ENCODE results near the gene PRRG1.
"Not testable (repeated sequence)": the region's sequence is repeated elsewhere in the genome, so short reads cannot be mapped to it uniquely, and the experiment has no call there.

PRRG1 gene

GRCh38 chrX:37498323-37498722 is 149.2 kb downstream of the PRRG1 start:
- not testable (repeated sequence) for H2AK5ac ChIP-seq (ENCODE audit: low read depth, low read length); H2BK15ac ChIP-seq (ENCODE audit: low read length); H3K9me3 ChIP-seq (replicated peaks in 1 of 2; ENCODE audit: control insufficient read depth in 2 of 2, insufficient read depth in 1 of 2, low read depth in 1 of 2, low read length in 2 of 2); H3K4ac ChIP-seq (ENCODE audit: low read length); H3K4me1 ChIP-seq (ENCODE audit: control insufficient read depth in 2 of 2, insufficient read depth in 1 of 2, low read depth in 1 of 2, low read length in 2 of 2); H2AFZ ChIP-seq (ENCODE audit: low read length); H3K18ac ChIP-seq (ENCODE audit: low read length); H3K4me3 ChIP-seq (ENCODE audit: low read length in 2 of 2); H2BK12ac ChIP-seq (ENCODE audit: low read length); DNase-seq (ENCODE audit: low spot score); H3K9ac ChIP-seq (ENCODE audit: low read depth, low read length, poor library complexity); H2BK120ac ChIP-seq (ENCODE audit: low read depth, low read length); H3K14ac ChIP-seq (ENCODE audit: low read length); H3K27me3 ChIP-seq (ENCODE audit: control insufficient read depth in 3 of 3, insufficient read depth in 3 of 3, low read depth in 1 of 3, low read length in 3 of 3); H3K36me3 ChIP-seq (replicated peaks in 1 of 2; ENCODE audit: control insufficient read depth in 2 of 2, insufficient read depth in 2 of 2, low read length in 2 of 2); H3K27ac ChIP-seq (replicated peaks; ENCODE audit: low read length); H3K79me1 ChIP-seq (ENCODE audit: low read depth, low read length); H2BK5ac ChIP-seq (ENCODE audit: low read length); H3K4me2 ChIP-seq (ENCODE audit: insufficient read depth, low read length, poor library complexity, severe bottlenecking); H4K91ac ChIP-seq (ENCODE audit: low read depth, low read length, poor library complexity); H4K8ac ChIP-seq (ENCODE audit: low read depth, low read length); H3K23ac ChIP-seq (ENCODE audit: low read depth, low read length, poor library complexity)

- H3K27me3 ChIP-seq (ENCODE audit: control insufficient read depth in 3 of 3, insufficient read depth in 3 of 3, low read depth in 1 of 3, low read length in 3 of 3); H2BK15ac ChIP-seq (ENCODE audit: low read length); H3K9me3 ChIP-seq (replicated peaks in 1 of 2; ENCODE audit: control insufficient read depth in 2 of 2, insufficient read depth in 1 of 2, low read depth in 1 of 2, low read length in 2 of 2); DNase-seq (ENCODE audit: low spot score); H3K79me1 ChIP-seq (ENCODE audit: low read depth, low read length); H4K91ac ChIP-seq (ENCODE audit: low read depth, low read length, poor library complexity); H2BK120ac ChIP-seq (ENCODE audit: low read depth, low read length); H3K4me3 ChIP-seq (ENCODE audit: low read length in 2 of 2); H3K14ac ChIP-seq (ENCODE audit: low read length); H3K23ac ChIP-seq (ENCODE audit: low read depth, low read length, poor library complexity); H3K4me2 ChIP-seq (ENCODE audit: insufficient read depth, low read length, poor library complexity, severe bottlenecking); H3K4ac ChIP-seq (ENCODE audit: low read length); H2BK12ac ChIP-seq (ENCODE audit: low read length); H2AFZ ChIP-seq (ENCODE audit: low read length); H3K27ac ChIP-seq (replicated peaks; ENCODE audit: low read length); H3K9ac ChIP-seq (ENCODE audit: low read depth, low read length, poor library complexity); H3K4me1 ChIP-seq (ENCODE audit: control insufficient read depth in 2 of 2, insufficient read depth in 1 of 2, low read depth in 1 of 2, low read length in 2 of 2); H3K18ac ChIP-seq (ENCODE audit: low read length); H2AK5ac ChIP-seq (ENCODE audit: low read depth, low read length); H3K36me3 ChIP-seq (replicated peaks in 1 of 2; ENCODE audit: control insufficient read depth in 2 of 2, insufficient read depth in 2 of 2, low read length in 2 of 2); H4K8ac ChIP-seq (ENCODE audit: low read depth, low read length); H2BK5ac ChIP-seq (ENCODE audit: low read length): not testable (repeated sequence)
- no CpG with 5 or more reads among the region's 4 CpGs for WGBS, 2 donors (ENCODE audit: extremely low coverage in 2 of 2, insufficient read length in 2 of 2, insufficient replicate concordance in 1 of 2)
These were observed 150.5 kb downstream of the PRRG1 start for GRCh38 chrX:37499649-37500048.

GRCh38 chrX:37504991-37505390 is 155.8 kb downstream of the PRRG1 start:
- H3K14ac ChIP-seq (ENCODE audit: low read length) = no peak overlapping the region
- no peak overlapping the region for H3K23ac ChIP-seq (ENCODE audit: low read depth, low read length, poor library complexity)
- no peak overlapping the region for H4K8ac ChIP-seq (ENCODE audit: low read depth, low read length)
- H2BK12ac ChIP-seq (ENCODE audit: low read length) = no peak overlapping the region
- H3K4me1 ChIP-seq (ENCODE audit: control insufficient read depth in 2 of 2, insufficient read depth in 1 of 2, low read depth in 1 of 2, low read length in 2 of 2) = no peaks in the 10 kb centered on the region
- H3K4ac ChIP-seq (ENCODE audit: low read length) = no peak overlapping the region
- H3K9me3 ChIP-seq (replicated peaks in 1 of 2; ENCODE audit: control insufficient read depth in 2 of 2, insufficient read depth in 1 of 2, low read depth in 1 of 2, low read length in 2 of 2) = no peaks in the 10 kb centered on the region
- no peak overlapping the region for H3K4me3 ChIP-seq (ENCODE audit: low read length in 2 of 2)
- no peak overlapping the region for H3K27ac ChIP-seq (replicated peaks; ENCODE audit: low read length)
- H2BK15ac ChIP-seq (ENCODE audit: low read length) = no peak overlapping the region
- WGBS, 2 donors (ENCODE audit: extremely low coverage in 2 of 2, insufficient read length in 2 of 2, insufficient replicate concordance in 1 of 2) = no CpG with 5 or more reads among the region's 35 CpGs
- no peak overlapping the region for H4K91ac ChIP-seq (ENCODE audit: low read depth, low read length, poor library complexity)
- H3K4me2 ChIP-seq (ENCODE audit: insufficient read depth, low read length, poor library complexity, severe bottlenecking) = no peak overlapping the region
- no peak overlapping the region for H3K18ac ChIP-seq (ENCODE audit: low read length)
- no peak overlapping the region for H2AFZ ChIP-seq (ENCODE audit: low read length)
- no peaks in the 10 kb centered on the region for H3K36me3 ChIP-seq (replicated peaks in 1 of 2; ENCODE audit: control insufficient read depth in 2 of 2, insufficient read depth in 2 of 2, low read length in 2 of 2)
- no peak overlapping the region for H2BK120ac ChIP-seq (ENCODE audit: low read depth, low read length)
- no peak overlapping the region for H2BK5ac ChIP-seq (ENCODE audit: low read length)
- no peaks in the 10 kb centered on the region for H3K79me1 ChIP-seq (ENCODE audit: low read depth, low read length)
- no peak for DNase-seq (ENCODE audit: low spot score)
- H2AK5ac ChIP-seq (ENCODE audit: low read depth, low read length) = no peak overlapping the region
- no peaks in the 10 kb centered on the region for H3K27me3 ChIP-seq (ENCODE audit: control insufficient read depth in 3 of 3, insufficient read depth in 3 of 3, low read depth in 1 of 3, low read length in 3 of 3)
- H3K9ac ChIP-seq (ENCODE audit: low read depth, low read length, poor library complexity) = no peak overlapping the region
